ENCODE measurements around the gene FMC1.

FMC1 gene

GRCh38 chr7:139382439-139382838 lies 41.3 kb downstream of the FMC1 start:
- Histone ChIP-seq H3K9me3 (ENCODE audit: insufficient read depth, low read depth, low read length) (no peaks in the 10 kb centered on the region), H4K20me1 (ENCODE audit: insufficient read depth, low read length, poor library complexity, severe bottlenecking) (peaks cover 42% of the 10 kb centered on the region), H3K4me2 (ENCODE audit: low read depth, low read length, poor library complexity, severe bottlenecking) (no peak overlapping the region), H3K9ac (ENCODE audit: low read depth, low read length, poor library complexity, severe bottlenecking) (no peak overlapping the region), H2AFZ (ENCODE audit: low read length) (no peak overlapping the region), H3K79me2 (ENCODE audit: insufficient read depth, low read length) (peaks cover 59% of the 10 kb centered on the region), H3K4me3 (ENCODE audit: low read length, poor library complexity, severe bottlenecking) (no peak overlapping the region), H3K9me2 (replicated peaks; ENCODE audit: low read depth, low read length) (no peaks in the 10 kb centered on the region), H3F3A (ENCODE audit: low read depth) (0 out of 2 replicates have a peak, but pooled peaks cover 3% of the 10 kb centered on the region), H3K27me3 (ENCODE audit: insufficient read depth, low read length, poor library complexity, severe bottlenecking) (no peaks in the 10 kb centered on the region), H3K36me3 (ENCODE audit: insufficient read depth, low read length) (peaks cover 71% of the 10 kb centered on the region), H3K4me1 (ENCODE audit: insufficient read depth, low read length, poor library complexity, severe bottlenecking) (no peaks in the 10 kb centered on the region)
- TF ChIP-seq EZH2phosphoT487 (IDR thresholded peaks at IDR 0.05; ENCODE audit: borderline replicate concordance): no peak
- no peak for TF ChIP-seq CTCF (conservative IDR thresholded peaks at IDR 0.05; ENCODE audit: low read length)

- H3K9ac ChIP-seq (ENCODE audit: low read depth, low read length, poor library complexity, severe bottlenecking): no peak overlapping the region
- H4K20me1 ChIP-seq (ENCODE audit: insufficient read depth, low read length, poor library complexity, severe bottlenecking): peaks cover 54% of the 10 kb centered on the region
- H3K4me2 ChIP-seq (ENCODE audit: low read depth, low read length, poor library complexity, severe bottlenecking): no peak overlapping the region
- H3K4me1 ChIP-seq (ENCODE audit: insufficient read depth, low read length, poor library complexity, severe bottlenecking): no peaks in the 10 kb centered on the region
- no peaks in the 10 kb centered on the region for H3K9me3 ChIP-seq (ENCODE audit: insufficient read depth, low read depth, low read length)
- H3K27me3 ChIP-seq (ENCODE audit: insufficient read depth, low read length, poor library complexity, severe bottlenecking): no peaks in the 10 kb centered on the region
- H3K9me2 ChIP-seq (replicated peaks; ENCODE audit: low read depth, low read length): no peaks in the 10 kb centered on the region
- H2AFZ ChIP-seq (ENCODE audit: low read length): no peak overlapping the region
- H3K36me3 ChIP-seq (ENCODE audit: insufficient read depth, low read length): peaks cover 73% of the 10 kb centered on the region
- peaks cover 67% of the 10 kb centered on the region for H3K79me2 ChIP-seq (ENCODE audit: insufficient read depth, low read length)
- H3K4me3 ChIP-seq (ENCODE audit: low read length, poor library complexity, severe bottlenecking): no peak overlapping the region
- H3F3A ChIP-seq (ENCODE audit: low read depth): 0 out of 2 replicates have a peak, but pooled peaks cover 3% of the 10 kb centered on the region
- TF ChIP-seq CTCF (conservative IDR thresholded peaks at IDR 0.05; ENCODE audit: low read length) (no peak), EZH2phosphoT487 (IDR thresholded peaks at IDR 0.05; ENCODE audit: borderline replicate concordance) (no peak)
These were observed 43.5 kb downstream of the FMC1 start for GRCh38 chr7:139384611-139385010.

GRCh38 chr7:139387594-139387993 lies 46.5 kb downstream of the FMC1 start:
- no peak overlapping the region for H2AFZ ChIP-seq (ENCODE audit: low read length)
- no peak overlapping the region for H3K9ac ChIP-seq (ENCODE audit: low read depth, low read length, poor library complexity, severe bottlenecking)
- peaks cover 76% of the 10 kb centered on the region for H3K36me3 ChIP-seq (ENCODE audit: insufficient read depth, low read length)
- no peaks in the 10 kb centered on the region for H3K4me1 ChIP-seq (ENCODE audit: insufficient read depth, low read length, poor library complexity, severe bottlenecking)
- H3K4me2 ChIP-seq (ENCODE audit: low read depth, low read length, poor library complexity, severe bottlenecking): no peak overlapping the region
- peaks cover 60% of the 10 kb centered on the region for H4K20me1 ChIP-seq (ENCODE audit: insufficient read depth, low read length, poor library complexity, severe bottlenecking)
- no peak overlapping the region for H3K4me3 ChIP-seq (ENCODE audit: low read length, poor library complexity, severe bottlenecking)
- no peak for TF ChIP-seq CTCF (conservative IDR thresholded peaks at IDR 0.05; ENCODE audit: low read length)
- TF ChIP-seq EZH2phosphoT487 (IDR thresholded peaks at IDR 0.05; ENCODE audit: borderline replicate concordance): no peak
- no peaks in the 10 kb centered on the region for H3K27me3 ChIP-seq (ENCODE audit: insufficient read depth, low read length, poor library complexity, severe bottlenecking)
- H3F3A ChIP-seq (ENCODE audit: low read depth): no peaks in the 10 kb centered on the region
- no peaks in the 10 kb centered on the region for H3K9me2 ChIP-seq (replicated peaks; ENCODE audit: low read depth, low read length)
- H3K79me2 ChIP-seq (ENCODE audit: insufficient read depth, low read length): peaks cover 85% of the 10 kb centered on the region
- no peaks in the 10 kb centered on the region for H3K9me3 ChIP-seq (ENCODE audit: insufficient read depth, low read depth, low read length)
